HG03196 (cell line): Measurements from ENCODE around the gene ANXA1.

Source experiments
- ATAC-seq: cut with Tn5 transposase; IDR thresholded peaks from one replicate; pipeline ENCODE4 v1.9.1; 2021; ENCODE audit not compliant: unreplicated experiment

ANXA1 gene, protein sequence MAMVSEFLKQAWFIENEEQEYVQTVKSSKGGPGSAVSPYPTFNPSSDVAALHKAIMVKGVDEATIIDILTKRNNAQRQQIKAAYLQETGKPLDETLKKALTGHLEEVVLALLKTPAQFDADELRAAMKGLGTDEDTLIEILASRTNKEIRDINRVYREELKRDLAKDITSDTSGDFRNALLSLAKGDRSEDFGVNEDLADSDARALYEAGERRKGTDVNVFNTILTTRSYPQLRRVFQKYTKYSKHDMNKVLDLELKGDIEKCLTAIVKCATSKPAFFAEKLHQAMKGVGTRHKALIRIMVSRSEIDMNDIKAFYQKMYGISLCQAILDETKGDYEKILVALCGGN

GRCh38 chr9:73151653-73152542, at the start of gene ANXA1:
Gene ANXA1 (plus strand): TSS chr9:73151865. CDS start chr9:73158536, 6,671 bp downstream.
- ATAC-seq = no peak

DNA sequence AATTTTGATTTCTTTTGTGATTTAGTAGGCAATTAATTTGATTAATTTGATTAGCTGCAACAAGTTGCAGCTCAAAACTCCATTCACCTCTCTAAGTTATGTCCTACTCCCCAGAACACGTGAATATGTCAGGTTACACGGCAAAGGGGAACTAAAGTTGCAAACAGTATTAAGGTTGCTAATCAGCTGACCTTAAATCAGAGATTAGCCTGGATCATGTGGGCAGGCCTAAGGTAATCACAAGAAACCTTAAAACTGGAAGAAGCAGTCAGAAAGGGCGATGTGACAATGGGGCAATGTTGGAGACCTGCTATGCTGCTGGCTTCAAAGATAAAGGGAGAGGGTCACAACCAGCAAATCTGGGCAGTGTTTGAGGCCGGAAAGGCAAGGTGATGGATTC, 47.3 kb upstream of the ANXA1 start:
- no peak for ATAC-seq

GRCh38 chr9:73104921-73105320, 46.7 kb upstream of the ANXA1 start:
- no peak for ATAC-seq

GRCh38 chr9:73107489-73108069, 44.1 kb upstream of the ANXA1 start:
- ATAC-seq = peak; percentile 71

DNA sequence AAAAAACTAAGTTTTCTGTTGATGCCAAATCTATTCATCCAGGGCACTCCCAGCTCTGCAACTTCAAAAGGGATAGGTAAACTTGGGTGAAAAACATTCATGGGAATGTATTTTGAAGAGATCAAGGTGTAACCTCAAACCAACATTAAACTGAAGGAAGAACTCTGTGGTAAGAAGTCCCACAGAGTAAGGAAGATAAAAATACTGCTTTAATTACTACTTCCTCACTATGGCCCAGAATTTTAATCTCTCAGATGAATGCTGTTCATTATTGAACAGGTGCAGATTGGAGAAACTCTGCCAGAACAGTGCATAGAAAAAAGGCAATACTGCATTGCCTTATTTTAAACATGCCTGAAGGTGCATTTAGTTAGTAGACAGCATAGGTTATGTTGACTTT, 37.6 kb upstream of the ANXA1 start:
- no peak for ATAC-seq

DNA sequence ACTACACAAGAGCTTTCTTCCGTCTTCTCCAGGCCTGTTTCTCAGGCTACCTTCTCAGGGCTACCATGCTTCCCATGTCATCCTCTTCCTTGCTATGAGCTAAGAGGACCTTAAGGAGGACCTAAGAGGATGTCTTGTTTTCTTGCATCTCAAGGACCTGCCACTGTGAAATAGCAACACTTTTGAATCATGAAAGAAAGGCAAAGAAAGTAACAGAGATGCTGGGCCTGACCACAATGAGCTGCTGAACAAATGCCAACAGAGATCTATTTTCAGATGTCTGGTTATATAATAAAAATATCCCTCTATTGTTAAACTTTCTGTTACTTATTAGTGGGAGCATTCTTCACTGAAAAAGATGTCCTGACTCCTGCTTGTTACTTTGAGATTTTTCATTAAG, 36.7 kb upstream of the ANXA1 start:
- ATAC-seq = no peak

DNA sequence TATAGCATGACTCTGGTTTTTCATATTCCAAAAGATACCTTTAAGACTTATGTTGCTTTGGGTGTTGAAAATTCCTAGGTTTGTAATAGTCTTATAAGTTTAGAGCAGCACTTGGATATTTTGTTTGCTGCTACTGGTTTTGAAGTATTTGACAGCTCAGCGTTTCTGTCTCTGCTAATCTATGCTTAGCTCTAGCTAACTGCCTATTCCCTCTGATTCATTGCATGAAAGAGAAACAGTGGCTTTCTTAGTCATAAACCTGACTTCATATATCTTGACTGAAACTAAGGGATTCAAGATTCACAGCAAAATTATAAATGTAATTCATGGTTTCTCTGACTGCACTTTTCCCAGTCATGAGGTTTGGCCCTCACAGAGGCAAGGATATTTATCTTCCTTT, 35.6 kb upstream of the ANXA1 start:
- ATAC-seq = no peak

- no peak for ATAC-seq
Observed at GRCh38 chr9:73116880-73117279, 34.8 kb upstream of the ANXA1 start.

DNA sequence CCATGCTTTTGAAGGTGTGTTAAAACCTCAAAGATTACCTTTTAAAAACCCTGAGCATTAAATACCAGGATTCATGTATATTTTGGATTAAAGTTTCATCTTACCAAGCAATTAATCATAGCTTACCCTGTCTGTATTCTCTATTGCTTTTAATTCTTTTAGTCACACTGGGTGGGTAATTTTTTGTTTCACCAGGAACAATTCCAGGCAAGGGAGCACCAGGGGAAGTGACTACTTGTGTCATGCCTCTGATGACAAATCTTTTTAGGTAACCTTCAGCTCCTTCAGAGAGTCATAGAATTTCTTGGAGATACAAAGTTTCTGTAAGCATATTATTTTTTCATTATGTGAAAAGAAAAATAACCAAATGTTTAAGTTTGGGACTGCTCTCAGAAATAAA, 33.4 kb upstream of the ANXA1 start:
- ATAC-seq = no peak

DNA sequence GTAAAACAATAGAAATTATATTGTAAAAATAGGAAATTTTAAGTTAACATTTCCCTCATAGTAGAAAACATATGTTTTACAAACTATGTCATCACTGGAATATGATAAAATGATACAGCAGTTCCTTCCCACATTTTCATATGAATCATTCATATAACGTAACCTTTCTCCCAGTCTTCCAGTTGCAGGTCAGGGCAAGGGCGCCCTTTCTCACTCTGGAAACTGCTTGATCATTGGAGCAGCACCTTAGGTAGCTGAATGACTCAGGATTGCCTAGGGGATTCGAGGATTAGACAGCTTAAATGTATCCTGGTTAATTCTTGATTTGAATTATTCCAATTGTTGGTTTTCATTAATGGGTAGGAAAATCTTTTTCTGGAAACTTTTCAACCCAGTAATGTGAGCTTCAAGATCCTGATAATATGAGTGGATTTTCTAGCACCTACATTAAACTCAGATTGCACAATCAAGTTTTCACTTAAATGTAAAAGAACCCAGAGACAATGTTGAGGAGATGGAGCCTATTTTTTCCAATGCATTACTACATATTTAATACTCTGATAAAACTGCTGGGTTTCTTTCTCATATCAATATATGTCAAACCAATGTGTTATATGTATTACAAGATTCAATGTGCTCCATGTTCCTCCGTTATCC, 32.6 kb upstream of the ANXA1 start:
- ATAC-seq = no peak

DNA sequence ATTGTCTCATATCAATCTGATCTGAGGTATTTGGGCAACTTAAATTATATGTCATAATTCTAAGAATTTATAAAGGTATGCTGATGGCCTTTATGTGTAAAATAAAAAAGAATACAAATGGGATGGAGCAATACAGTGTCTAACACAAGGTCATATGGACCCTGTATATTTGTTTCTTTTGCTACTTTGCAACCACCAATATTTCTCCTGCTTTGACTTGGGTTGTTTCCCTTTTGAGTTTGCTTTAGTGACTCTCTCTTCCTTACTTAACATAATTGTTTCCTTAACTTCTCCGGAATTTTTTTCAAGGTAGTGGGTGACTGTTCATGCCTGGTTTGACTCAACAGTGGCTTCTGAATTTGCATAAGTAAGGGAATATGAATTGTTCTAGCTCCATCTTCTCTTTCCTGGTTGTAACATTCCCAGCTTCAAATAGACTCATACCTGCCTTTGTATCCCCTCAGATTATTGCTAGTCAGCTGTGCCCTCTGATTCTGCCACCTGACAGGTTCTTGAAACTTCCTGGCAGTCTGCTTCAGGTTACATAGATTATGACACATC, 30.2 kb upstream of the ANXA1 start:
- no peak for ATAC-seq

DNA sequence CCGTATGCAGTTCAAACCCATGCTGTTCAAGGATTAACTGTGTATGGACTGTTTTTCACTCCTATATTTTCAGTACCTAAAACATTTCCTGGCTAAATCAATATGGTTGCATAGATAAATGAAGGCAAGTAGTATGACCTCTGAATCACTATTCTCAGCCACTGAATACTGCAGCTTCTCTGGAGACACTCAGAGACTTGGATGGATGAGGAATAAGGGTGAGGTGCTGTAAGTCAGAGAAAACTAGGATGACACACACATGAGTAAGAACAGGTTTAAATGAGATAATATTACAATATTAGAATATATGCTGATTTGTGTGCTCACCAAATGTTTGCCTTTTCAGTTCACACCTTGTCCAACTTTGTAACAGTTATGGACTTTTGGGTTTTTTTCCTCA, 26.0 kb upstream of the ANXA1 start:
- no peak for ATAC-seq

DNA sequence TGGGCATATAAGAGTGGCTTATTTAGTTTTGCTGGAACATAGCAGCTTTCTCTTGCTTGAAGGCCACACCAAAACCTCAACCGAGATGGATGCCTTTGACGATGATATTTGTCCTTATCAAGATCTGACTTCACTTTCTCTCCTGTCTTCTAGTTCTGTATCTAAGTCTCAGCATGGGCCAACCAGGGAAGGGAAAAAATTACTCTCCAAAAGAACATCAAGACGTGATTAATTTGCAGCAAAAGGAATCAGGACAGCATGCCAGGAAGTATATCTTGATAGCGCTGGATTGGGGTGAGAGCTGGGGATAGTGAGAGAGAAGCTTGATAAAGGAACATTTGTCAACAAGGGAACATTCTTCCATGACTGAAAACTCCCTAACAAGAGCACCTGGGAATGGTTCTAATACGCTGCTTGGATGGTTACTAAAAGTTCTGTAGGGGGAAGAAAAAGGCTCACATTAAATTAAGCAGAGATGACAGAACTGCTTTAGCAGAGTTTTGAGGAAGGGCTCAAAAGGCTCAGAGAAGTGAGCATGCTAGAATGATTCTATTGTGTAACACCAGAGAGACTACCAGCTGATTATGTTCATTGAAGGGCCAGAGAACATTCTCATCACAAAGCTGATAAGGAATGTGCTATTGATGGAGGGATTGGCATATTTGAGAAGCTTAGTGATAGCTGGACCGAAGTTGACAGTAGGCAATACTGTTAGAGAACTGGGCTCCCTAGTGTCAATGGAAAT, 21.6 kb upstream of the ANXA1 start:
- no peak for ATAC-seq

DNA sequence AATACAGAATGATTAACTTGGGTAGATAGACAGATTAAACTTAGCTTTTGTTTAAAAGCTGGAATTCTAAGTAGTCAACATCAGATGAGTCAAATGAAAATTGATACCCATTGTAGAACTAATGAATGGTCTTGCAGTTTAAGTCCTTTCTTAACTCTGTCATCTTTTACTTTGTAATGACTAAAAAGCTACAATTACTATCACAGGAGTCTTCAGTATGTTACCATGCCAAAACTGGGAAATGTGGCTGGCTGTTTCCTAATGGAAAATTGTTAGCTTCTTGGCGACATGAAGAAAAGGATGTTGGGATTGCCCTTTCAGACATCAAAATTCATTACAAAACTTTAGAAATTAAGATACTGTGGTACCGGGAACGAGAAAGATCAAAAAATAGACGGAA, 20.2 kb upstream of the ANXA1 start:
- no peak for ATAC-seq

- peak; percentile 94 for ATAC-seq
Observed at GRCh38 chr9:73132034-73132776, 19.5 kb upstream of the ANXA1 start.

DNA sequence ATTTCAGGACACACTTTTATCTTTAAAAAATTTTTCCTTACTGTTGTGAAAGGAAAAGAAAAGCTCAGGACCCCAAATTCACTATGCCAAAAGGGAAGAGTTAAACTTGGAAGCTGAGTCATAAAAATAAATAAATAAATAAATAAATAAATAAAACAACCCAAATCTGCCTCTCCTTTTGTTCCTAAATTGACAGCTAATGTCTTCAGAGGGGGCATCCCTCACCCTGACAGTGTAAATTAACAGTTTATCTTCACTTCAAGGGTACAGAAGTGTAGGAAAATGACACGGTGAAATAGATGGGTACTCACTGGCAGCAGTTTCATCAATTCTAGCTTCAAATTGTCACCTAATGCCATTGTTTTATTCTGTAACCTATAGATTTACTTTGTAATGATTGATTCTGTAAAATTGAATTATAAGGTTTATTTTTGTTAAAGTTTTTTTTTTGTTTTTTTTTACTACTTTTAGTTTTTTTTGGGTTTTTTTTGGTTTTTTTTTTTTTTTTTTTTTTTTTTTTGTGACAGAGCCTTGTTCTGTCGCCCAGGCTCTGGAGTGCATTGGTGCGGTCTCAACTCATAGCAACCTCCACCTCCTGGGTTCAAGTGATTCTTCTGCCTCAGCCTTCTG, 18.5 kb upstream of the ANXA1 start:
- ATAC-seq = no peak

GRCh38 chr9:73133921-73134407, 17.7 kb upstream of the ANXA1 start:
- ATAC-seq = peak; percentile 59

DNA sequence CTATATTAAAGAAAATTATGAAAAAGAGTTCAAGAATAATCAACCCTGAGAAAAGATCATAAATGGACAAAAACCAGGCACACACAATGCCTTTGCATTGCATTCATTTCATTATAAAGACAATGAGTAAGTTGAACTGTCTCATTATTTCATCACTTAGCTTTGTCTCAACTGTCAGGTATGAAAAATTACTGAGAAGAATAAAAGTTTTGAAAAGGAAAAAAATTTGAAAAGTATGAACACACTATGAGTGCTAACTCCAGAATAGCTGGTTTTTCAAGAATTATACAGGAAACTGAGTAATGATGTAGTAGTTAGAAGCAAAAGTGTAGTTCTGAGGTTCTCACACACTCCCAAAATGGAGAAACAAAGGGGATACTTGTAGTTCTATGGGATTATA, 16.3 kb upstream of the ANXA1 start:
- ATAC-seq = no peak

- ATAC-seq = no peak
Observed at GRCh38 chr9:73137286-73137899, 14.3 kb upstream of the ANXA1 start.
